HepG2 (cell line): ENCODE results near the gene RPS17. TPM values are rescaled to one million over a fixed set of nuclear protein-coding genes. Genes with fewer than 3 reads are reported as not detected.

ENCODE experiments used
- ERF ChIP-seq: IDR thresholded peaks from 2 replicates; pipeline ENCODE4 v1.6.1; 2018; ENCODE audit warnings: missing biosample characterization, missing genetic modification reagents
- GTF2F1 ChIP-seq: fragments of 150-350 bp; IDR thresholded peaks from 2 replicates; pipeline ENCODE4 v1.6.1; 2014; ENCODE audit warnings: low read length
- U2AF2 ChIP-seq: fragments of 200-400 bp; formaldehyde crosslinking; IDR thresholded peaks from 2 replicates; pipeline ENCODE4 v1.6.1; 2017; ENCODE audit warnings: low read depth, mild to moderate bottlenecking, low read length
- ZNF24 ChIP-seq: fragments of 450-650 bp; IDR thresholded peaks from 2 replicates; pipeline ENCODE4 v1.6.1; 2017; ENCODE audit warnings: antibody characterized with exemption, mild to moderate bottlenecking
- ZNF44 ChIP-seq: sonication (generic); formaldehyde crosslinking; IDR thresholded peaks from 2 replicates; pipeline ENCODE4 v1.5.1; 2020; ENCODE audit warnings: mild to moderate bottlenecking, missing genetic modification reagents
- ZNF577 ChIP-seq: sonication (generic); formaldehyde crosslinking; IDR thresholded peaks from 2 replicates; pipeline ENCODE4 v1.4.0; 2020; ENCODE audit warnings: mild to moderate bottlenecking, low read depth, missing genetic modification reagents, borderline replicate concordance
- ZNF841 ChIP-seq: sonication (generic); formaldehyde crosslinking; IDR thresholded peaks from 2 replicates; pipeline ENCODE4 v1.8.1; 2023; ENCODE audit warnings: missing genetic modification reagents, borderline replicate concordance
- polyA plus RNA-seq, 8 experiments: library from polyadenylated mRNA; depleted of rRNA in 3 of 8; stranded (reverse) in 7 of 8; unstranded in 1 of 8; fragments of >200 nt; fragmentation: Illumina TruSeq in 4 of 8; extraction: Trizol in 4 of 8; gene quantifications; 2 replicates each; pipeline versions ENCODE4 v1.2.1 to v1.2.3, GENCODE V29; 2011 to 2016; ENCODE audit warnings: low read depth in 4 of 8, missing spikeins in 1 of 8, mixed read lengths in 1 of 8; ENCODE audit not compliant: insufficient read depth in 1 of 8
- total RNA-seq, 5 experiments: library from RNA; depleted of rRNA; stranded (reverse); fragments of >200 nt; fragmentation: Illumina TruSeq; extraction: Trizol; gene quantifications; 2 replicates each; pipeline ENCODE4 v1.2.3, GENCODE V29; 2016; ENCODE audit warnings: low read depth in 1 of 5
- TF ChIP-seq, protein P1 (sequence below): sonication (generic); formaldehyde crosslinking; IDR thresholded peaks from 2 replicates; pipeline ENCODE4 v1.4.0; 2020; ENCODE audit warnings: missing genetic modification reagents
- TF ChIP-seq, protein P2 (sequence below), 2 experiments: IDR thresholded peaks; 2 replicates each; pipeline ENCODE4 v1.6.1; 2011 to 2012; ENCODE audit warnings: low read length in 2 of 2, borderline replicate concordance in 1 of 2, low read depth in 1 of 2, mild to moderate bottlenecking in 1 of 2, moderate library complexity in 1 of 2
- TF ChIP-seq, protein P3 (sequence below): sonication (generic); formaldehyde crosslinking; IDR thresholded peaks from one replicate; pipeline ENCODE4 v1.5.1; 2020; ENCODE audit warnings: mild to moderate bottlenecking, missing genetic modification reagents; ENCODE audit errors: not compliant biosample characterization
- TF ChIP-seq, protein P4 (sequence below): sonication (generic); formaldehyde crosslinking; IDR thresholded peaks from 2 replicates; pipeline ENCODE4 v1.4.0; 2020; ENCODE audit warnings: low read depth, mild to moderate bottlenecking, missing genetic modification reagents

The RPS17 gene
- total and polyA plus RNA-seq, 2 of the 13 experiments (the other 11 are each of a cell fraction or from before 2014, with no cell fraction given) = 2,570 to 5,021 TPM

DNA sequence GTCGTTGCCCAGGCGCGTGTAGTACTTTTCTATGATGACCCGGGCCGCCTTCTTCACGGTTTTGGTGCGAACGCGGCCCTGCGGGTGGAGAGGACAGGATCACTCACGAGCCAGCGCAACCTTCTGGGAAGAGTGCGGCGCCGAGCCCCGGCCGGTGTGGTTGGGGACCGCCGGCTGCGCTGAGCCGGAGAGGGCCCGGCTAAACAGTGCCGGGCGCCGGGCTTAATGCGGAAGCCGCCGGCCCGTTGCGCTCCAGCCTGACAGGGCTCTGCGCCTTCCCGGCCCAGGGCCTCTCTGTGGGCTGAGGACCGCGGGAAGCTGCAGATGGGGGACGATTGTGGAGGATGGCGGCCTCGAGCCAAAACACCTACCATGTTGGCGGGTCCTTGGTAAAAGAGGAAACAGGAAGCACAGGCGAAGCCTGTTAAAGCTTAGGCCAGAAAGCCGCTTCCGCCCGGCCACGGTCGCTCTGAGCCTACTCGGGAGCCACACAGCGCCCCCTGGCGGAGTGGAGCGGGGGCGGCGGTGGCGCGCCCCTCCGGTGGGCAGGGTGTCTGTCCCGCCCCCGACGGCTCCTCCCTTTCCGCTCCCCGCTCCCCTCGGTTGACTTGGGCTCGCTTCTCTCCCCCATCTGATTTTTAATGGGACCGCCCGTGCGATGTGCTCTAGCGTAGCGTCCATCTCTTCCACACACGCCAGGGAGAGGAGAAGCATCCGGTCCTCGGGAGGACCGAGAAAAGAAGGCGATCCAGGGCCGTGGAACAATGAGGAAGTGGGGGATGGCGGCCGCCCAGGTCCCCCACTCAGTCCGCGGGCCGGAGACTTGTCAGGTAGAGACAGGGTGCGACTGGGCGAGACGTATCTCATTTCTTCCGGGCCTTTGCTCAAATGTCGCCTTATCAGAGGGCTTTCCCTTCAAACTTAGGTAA is at the start of gene RPS17 (continued):
- TF ChIP-seq, protein P1, sequence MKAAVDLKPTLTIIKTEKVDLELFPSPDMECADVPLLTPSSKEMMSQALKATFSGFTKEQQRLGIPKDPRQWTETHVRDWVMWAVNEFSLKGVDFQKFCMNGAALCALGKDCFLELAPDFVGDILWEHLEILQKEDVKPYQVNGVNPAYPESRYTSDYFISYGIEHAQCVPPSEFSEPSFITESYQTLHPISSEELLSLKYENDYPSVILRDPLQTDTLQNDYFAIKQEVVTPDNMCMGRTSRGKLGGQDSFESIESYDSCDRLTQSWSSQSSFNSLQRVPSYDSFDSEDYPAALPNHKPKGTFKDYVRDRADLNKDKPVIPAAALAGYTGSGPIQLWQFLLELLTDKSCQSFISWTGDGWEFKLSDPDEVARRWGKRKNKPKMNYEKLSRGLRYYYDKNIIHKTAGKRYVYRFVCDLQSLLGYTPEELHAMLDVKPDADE (CRISPR knock-in tag) = peak; percentile 94
- TF ChIP-seq, protein P2, sequence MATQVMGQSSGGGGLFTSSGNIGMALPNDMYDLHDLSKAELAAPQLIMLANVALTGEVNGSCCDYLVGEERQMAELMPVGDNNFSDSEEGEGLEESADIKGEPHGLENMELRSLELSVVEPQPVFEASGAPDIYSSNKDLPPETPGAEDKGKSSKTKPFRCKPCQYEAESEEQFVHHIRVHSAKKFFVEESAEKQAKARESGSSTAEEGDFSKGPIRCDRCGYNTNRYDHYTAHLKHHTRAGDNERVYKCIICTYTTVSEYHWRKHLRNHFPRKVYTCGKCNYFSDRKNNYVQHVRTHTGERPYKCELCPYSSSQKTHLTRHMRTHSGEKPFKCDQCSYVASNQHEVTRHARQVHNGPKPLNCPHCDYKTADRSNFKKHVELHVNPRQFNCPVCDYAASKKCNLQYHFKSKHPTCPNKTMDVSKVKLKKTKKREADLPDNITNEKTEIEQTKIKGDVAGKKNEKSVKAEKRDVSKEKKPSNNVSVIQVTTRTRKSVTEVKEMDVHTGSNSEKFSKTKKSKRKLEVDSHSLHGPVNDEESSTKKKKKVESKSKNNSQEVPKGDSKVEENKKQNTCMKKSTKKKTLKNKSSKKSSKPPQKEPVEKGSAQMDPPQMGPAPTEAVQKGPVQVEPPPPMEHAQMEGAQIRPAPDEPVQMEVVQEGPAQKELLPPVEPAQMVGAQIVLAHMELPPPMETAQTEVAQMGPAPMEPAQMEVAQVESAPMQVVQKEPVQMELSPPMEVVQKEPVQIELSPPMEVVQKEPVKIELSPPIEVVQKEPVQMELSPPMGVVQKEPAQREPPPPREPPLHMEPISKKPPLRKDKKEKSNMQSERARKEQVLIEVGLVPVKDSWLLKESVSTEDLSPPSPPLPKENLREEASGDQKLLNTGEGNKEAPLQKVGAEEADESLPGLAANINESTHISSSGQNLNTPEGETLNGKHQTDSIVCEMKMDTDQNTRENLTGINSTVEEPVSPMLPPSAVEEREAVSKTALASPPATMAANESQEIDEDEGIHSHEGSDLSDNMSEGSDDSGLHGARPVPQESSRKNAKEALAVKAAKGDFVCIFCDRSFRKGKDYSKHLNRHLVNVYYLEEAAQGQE (IDR thresholded peaks at IDR 0.05; ENCODE audit: borderline replicate concordance in 1 of 2, low read depth in 1 of 2, low read length in 2 of 2) = peak in 1 of 2 experiments; percentile 81; a peak in 1 of 4 replicates
- TF ChIP-seq ZNF841 (CRISPR knock-in tag) (peak; percentile 33; the same call in 1 of the 2 replicates), ZNF24 (peak; percentile 42; the same call in 1 of the 2 replicates), ZNF44 (CRISPR knock-in tag) (peak; percentile 85; the same call in 1 of the 2 replicates), ZNF577 (CRISPR knock-in tag) (no peak), GTF2F1 (peak; percentile 74; the same call in 1 of the 2 replicates), U2AF2 (0 out of 2 replicates have a peak, but pooled peaks have one; percentile 50), ERF (CRISPR knock-in tag) (peak; percentile 94)
- TF ChIP-seq, protein P3, sequence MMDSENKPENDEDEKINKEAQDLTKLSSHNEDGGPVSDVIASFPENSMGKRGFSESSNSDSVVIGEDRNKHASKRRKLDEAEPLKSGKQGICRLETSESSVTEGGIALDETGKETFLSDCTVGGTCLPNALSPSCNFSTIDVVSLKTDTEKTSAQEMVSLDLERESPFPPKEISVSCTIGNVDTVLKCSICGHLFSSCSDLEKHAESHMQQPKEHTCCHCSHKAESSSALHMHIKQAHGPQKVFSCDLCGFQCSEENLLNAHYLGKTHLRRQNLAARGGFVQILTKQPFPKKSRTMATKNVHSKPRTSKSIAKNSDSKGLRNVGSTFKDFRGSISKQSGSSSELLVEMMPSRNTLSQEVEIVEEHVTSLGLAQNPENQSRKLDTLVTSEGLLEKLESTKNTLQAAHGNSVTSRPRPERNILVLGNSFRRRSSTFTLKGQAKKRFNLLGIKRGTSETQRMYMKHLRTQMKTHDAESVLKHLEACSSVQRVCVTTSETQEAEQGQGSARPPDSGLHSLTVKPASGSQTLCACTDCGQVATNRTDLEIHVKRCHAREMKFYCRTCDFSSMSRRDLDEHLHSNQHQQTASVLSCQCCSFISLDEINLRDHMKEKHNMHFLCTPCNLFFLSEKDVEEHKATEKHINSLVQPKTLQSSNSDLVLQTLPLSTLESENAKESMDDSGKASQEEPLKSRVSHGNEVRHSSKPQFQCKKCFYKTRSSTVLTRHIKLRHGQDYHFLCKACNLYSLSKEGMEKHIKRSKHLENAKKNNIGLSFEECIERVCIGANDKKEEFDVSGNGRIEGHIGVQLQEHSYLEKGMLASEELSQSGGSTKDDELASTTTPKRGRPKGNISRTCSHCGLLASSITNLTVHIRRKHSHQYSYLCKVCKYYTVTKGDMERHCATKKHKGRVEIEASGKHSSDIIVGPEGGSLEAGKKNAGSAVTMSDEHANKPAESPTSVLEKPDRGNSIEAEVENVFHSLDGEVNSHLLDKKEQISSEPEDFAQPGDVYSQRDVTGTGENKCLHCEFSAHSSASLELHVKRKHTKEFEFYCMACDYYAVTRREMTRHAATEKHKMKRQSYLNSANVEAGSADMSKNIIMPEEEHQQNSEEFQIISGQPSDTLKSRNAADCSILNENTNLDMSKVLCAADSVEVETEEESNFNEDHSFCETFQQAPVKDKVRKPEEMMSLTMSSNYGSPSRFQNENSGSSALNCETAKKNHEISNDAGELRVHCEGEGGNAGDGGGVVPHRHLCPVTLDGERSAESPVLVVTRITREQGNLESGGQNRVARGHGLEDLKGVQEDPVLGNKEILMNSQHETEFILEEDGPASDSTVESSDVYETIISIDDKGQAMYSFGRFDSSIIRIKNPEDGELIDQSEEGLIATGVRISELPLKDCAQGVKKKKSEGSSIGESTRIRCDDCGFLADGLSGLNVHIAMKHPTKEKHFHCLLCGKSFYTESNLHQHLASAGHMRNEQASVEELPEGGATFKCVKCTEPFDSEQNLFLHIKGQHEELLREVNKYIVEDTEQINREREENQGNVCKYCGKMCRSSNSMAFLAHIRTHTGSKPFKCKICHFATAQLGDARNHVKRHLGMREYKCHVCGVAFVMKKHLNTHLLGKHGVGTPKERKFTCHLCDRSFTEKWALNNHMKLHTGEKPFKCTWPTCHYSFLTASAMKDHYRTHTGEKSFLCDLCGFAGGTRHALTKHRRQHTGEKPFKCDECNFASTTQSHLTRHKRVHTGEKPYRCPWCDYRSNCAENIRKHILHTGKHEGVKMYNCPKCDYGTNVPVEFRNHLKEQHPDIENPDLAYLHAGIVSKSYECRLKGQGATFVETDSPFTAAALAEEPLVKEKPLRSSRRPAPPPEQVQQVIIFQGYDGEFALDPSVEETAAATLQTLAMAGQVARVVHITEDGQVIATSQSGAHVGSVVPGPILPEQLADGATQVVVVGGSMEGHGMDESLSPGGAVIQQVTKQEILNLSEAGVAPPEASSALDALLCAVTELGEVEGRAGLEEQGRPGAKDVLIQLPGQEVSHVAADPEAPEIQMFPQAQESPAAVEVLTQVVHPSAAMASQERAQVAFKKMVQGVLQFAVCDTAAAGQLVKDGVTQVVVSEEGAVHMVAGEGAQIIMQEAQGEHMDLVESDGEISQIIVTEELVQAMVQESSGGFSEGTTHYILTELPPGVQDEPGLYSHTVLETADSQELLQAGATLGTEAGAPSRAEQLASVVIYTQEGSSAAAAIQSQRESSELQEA (CRISPR knock-in tag) = no peak
- TF ChIP-seq, protein P4, sequence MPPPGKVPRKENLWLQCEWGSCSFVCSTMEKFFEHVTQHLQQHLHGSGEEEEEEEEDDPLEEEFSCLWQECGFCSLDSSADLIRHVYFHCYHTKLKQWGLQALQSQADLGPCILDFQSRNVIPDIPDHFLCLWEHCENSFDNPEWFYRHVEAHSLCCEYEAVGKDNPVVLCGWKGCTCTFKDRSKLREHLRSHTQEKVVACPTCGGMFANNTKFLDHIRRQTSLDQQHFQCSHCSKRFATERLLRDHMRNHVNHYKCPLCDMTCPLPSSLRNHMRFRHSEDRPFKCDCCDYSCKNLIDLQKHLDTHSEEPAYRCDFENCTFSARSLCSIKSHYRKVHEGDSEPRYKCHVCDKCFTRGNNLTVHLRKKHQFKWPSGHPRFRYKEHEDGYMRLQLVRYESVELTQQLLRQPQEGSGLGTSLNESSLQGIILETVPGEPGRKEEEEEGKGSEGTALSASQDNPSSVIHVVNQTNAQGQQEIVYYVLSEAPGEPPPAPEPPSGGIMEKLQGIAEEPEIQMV (CRISPR knock-in tag) = peak; percentile 93
